ENCODE results near the gene GTF2E1. TPM values are rescaled to one million over a fixed set of nuclear protein-coding genes. Genes with fewer than 3 reads are reported as not detected.

GTF2E1 gene
- total RNA-seq, 4 donors from 2014 or later, result 11.3 to 25.5 (median 17.2) TPM

DNA sequence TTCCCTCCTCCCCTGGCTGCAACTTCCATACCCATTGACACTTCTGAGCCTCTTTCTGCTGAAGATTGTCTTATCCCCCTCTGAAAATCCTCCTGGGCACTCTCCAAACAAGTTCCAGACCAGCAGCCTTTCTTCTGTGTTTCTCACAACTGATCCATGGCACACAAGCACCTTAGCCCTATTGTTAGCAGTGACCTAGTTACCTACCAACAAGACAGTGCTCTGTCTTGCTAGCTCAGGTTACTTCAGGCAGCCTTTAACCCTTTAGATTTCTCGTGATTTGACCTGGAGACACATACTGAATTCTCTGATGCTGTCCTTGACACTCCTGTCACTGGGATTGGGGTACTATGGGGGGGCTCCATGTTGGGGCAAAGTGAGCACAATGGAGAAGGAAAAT lies 82.1 kb downstream of the GTF2E1 start:
- intact Hi-C loops (cut with DNase I), result no loop called here
- no peaks in the 10 kb centered on the region for H3K9me3 ChIP-seq
- no peaks in the 10 kb centered on the region for H3K36me3 ChIP-seq
- H3K4me3 ChIP-seq (replicated peaks in 1 of 3), result no peak overlapping the region
- no peak for DNase-seq
- H3K4me1 ChIP-seq, result peaks cover 17 to 19% of the 10 kb centered on the region in 2 donors
- H3K27ac ChIP-seq, result no peak overlapping the region
- no peak for TF ChIP-seq POLR2A (IDR thresholded peaks at IDR 0.05)
- TF ChIP-seq, protein P1, sequence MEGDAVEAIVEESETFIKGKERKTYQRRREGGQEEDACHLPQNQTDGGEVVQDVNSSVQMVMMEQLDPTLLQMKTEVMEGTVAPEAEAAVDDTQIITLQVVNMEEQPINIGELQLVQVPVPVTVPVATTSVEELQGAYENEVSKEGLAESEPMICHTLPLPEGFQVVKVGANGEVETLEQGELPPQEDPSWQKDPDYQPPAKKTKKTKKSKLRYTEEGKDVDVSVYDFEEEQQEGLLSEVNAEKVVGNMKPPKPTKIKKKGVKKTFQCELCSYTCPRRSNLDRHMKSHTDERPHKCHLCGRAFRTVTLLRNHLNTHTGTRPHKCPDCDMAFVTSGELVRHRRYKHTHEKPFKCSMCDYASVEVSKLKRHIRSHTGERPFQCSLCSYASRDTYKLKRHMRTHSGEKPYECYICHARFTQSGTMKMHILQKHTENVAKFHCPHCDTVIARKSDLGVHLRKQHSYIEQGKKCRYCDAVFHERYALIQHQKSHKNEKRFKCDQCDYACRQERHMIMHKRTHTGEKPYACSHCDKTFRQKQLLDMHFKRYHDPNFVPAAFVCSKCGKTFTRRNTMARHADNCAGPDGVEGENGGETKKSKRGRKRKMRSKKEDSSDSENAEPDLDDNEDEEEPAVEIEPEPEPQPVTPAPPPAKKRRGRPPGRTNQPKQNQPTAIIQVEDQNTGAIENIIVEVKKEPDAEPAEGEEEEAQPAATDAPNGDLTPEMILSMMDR (IDR thresholded peaks at IDR 0.05), result no peak
- no peaks in the 10 kb centered on the region for H3K27me3 ChIP-seq
- WGBS, 2 donors, result 47 to 50% methylated on average over 1 of the region's 1 CpG

DNA sequence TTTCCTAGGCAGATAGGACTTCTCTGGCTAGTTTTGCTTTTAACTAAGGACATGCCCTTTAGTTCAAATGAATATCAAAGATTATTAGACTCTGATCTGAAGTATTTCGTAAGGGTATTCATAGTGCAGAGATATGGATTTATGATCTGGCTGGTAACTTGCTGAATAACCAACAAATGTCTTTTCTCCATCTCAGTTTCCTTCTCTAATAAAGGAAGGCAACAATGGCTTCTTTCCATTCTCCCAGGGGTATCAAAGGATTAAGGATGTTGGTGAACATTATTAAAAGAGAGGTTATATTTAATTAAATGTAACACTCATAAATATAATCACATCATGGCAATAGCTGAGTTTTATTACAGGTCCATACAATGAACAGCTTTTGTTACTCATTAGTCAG lies 86.3 kb downstream of the GTF2E1 start:
- Histone ChIP-seq H3K27ac (no peak overlapping the region), H3K4me3 (replicated peaks in 1 of 3) (no peak overlapping the region), H3K27me3 (no peaks in the 10 kb centered on the region), H3K9me3 (no peaks in the 10 kb centered on the region), H3K4me1 (peaks cover 0 to 5% of the 10 kb centered on the region in 2 donors), H3K36me3 (no peaks in the 10 kb centered on the region)
- TF ChIP-seq POLR2A (IDR thresholded peaks at IDR 0.05), result no peak
- TF ChIP-seq, protein P1 (IDR thresholded peaks at IDR 0.05), result no peak
- no peak for DNase-seq
- intact Hi-C loops (cut with DNase I), result no loop called here
- WGBS, 2 donors, result 75 to 92% methylated on average over 1 of the region's 1 CpG

DNA sequence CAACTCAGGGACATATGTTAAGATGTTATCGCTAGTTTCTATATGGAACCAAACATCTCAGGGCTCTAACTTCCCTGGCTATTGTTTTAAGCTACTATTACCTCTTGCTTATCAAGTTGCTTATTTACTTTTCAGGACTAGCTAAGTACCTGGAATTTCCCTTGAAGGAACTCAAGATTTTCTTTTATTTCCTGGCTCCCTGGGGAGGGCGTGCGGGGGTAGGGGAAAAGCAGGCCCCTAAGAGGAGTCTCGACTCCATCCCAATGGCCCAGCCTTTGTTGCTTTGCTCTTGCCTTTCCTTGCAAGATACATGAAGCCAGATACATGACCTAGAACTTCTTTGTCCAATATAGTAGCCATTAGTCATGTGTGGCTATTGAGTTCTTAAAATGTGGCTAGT lies 88.5 kb downstream of the GTF2E1 start:
- no peak for DNase-seq
- Histone ChIP-seq H3K27ac (no peak overlapping the region), H3K27me3 (no peaks in the 10 kb centered on the region), H3K4me1 (no peaks in the 10 kb centered on the region), H3K4me3 (replicated peaks in 1 of 3) (no peak overlapping the region), H3K9me3 (no peaks in the 10 kb centered on the region), H3K36me3 (no peaks in the 10 kb centered on the region)
- intact Hi-C loops (cut with DNase I), result no loop called here
- TF ChIP-seq POLR2A (IDR thresholded peaks at IDR 0.05), result no peak
- TF ChIP-seq, protein P1 (IDR thresholded peaks at IDR 0.05), result no peak
- 69 to 71% methylated on average over 4 of the region's 4 CpGs for WGBS, 2 donors

Small RNAs within 50 kb of the gene (small RNA-seq; reads per million reads assigned to genes)
- gene MTCO1P29 (not detected), gene MTCO2P29 (not detected)

Other genes with a start within 250 kb of the GTF2E1 start
- gene NDUFB4, start 146.4 kb upstream of the GTF2E1 start, total RNA-seq, result 100 to 1,000 TPM in 3 of 4 donors, 10 to 100 TPM in 1; 91.5 to 158 (median 118) TPM
- gene HGD, start 60.5 kb upstream of the GTF2E1 start, total RNA-seq, result 100 to 1,000 TPM in 1 of 4 donors, 10 to 100 TPM in 3; 36.8 to 136 (median 74.7) TPM
- gene RABL3, start 228 bp upstream of the GTF2E1 start, total RNA-seq, result 10 to 100 TPM; 24.3 to 59.5 (median 32.0) TPM
- 10 to 100 TPM in 3 of 4 donors, 1 to 10 TPM in 1; 8.9 to 24.9 (median 21.9) TPM for gene STXBP5L, start 165.5 kb downstream of the GTF2E1 start, total RNA-seq

Measured in thyroid gland (tissue), 4 donors.